Urothelium cell line (cell line): ENCODE results near the gene CCDC9B.

Experiments
- DNase-seq: peaks from one replicate; pipeline ENCODE4 v3.0.0; 2011; ENCODE audit warnings: low spot score, mixed read lengths
- FAIRE-seq: peaks from 2 replicates; lab custom pipeline; 2011; peaks lifted over from hg19 to GRCh38; lab: Jason Lieb, UNC

CCDC9B gene

DNA sequence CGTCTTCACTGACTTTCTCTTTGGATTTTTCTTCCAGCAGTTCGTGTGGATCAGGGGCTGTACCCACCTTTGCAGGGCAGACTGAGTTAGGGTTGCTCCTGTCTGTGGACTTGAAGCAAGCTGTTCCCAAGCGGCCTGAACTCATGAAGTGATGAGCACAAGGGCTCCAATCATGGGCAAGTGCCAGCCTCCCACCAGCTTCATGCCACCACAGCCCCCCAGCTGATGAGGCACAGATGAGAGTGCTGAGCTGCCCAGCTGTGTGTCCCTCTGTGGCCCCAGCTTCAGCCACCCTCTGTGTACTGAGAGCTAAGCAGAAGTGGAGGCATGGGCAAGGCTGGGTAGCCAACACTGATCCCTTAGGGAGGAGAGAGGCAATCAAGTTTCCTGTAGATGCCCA is 29.7 kb downstream of the CCDC9B start:
- DNase-seq (no peak), FAIRE-seq (no peak)

DNA sequence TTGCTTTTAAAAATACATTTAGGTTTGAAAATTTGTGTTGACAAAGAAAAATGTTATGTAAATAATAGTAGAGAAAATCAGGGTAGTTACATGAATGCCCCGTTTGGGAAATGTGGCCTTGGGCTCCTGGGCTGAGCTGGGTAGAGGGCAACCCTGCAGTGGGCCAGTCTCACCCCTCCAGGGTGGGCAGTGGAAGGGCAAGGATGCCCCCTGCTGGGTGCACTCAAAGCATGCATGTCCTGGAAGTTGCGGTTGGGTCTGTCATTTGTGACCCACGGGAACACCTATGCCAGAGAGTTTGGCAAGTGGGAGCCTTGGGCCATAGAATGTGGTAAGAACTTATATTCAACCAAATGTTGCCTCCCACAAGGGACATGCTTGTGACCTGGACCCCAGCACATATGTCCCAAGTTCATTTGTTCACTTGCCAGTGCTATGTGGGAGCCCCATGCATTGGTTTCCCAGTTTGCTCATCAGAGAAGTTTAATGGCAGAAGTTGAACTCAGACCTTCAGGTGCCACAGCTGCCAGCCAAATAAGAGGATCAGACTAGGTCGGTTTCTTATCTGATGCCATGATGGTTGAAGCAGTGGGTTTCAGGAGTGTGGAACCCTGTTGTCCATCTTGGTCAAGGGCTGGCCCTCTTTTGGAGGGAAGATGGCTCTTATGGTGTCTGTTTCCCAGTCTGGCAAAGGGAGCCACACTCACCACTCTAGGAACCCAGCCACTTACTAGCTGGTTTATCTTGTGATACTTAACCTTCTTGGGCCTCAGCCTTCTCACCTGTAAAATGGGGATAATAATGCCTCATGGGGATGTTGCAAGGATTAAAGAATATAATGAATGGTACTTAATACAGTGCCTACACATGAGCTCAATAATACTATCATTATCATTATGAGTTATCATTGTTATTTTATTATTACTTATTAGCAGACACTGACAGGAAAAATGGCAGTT is 30.5 kb downstream of the CCDC9B start:
- DNase-seq (no peak), FAIRE-seq (no peak)

DNA sequence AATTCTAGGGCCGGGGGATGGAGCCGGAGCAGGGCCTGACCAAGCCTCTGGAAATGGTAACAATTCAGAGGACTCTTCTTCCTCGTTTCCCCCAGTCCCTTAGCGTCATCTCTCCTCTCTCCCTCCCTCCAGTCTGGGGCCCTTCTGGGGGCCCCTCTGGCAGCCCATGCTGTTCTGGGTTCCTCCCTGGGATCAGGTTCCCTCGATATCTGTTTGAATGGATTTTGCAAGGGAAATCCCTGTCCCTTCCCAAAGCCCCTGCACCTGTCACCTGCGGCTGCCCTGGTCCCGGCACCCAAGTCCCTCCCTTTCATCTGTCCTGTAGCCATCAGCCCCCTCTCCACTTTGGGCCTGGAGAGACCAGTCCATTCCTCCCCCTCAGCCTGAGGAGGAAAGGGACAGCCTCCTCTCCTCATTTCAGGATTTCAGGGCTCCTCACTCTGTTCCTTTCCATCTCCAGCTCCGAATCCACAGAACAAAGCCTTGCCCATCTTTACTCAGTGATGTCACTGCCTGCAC is 31.3 kb downstream of the CCDC9B start:
- FAIRE-seq: no peak
- DNase-seq: no peak

DNA sequence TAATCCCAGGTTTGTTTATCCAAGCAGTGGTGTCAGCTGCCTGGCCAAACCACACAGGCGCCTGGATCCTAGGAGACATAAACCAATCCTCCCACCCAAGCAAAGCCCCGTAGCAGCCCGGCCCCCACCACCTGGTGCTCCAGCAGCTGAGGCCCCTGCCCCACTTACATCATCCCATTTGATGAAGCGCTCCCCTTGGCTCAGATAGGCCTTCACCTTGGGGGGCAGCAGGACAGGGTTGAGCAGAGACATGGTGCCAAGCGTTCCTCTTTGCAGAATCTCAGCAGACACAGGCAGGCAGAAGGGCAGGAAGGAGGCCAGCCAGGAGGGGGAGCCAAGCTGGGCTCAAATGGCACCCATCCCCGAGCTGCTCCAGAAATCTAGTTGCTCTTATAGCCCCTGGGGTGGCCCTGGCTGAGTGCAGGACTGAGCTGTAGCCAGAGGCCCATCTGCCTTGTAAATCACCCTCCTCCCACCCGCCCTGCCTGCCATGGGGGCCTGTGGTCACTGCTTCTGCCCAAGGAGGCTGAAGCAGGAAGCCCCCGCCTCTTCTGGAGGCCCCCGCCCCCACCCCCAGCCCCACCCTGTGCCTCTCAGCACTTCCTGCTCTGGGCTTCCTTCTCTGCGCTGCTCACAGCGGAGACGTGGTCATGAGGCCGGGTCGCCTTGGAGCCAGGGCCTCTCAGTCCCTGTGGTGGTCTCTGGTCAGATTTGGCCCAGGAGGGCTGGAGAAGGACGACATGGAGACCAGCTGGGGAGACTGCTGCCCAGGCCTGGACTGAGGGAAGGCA is 33.1 kb downstream of the CCDC9B start, which contains the start of gene PLCB2:
Gene PLCB2, minus strand, starts transcription at position 515 of the 791 bp plus-strand sequence. Its CDS starts 263 bp downstream, at position 252.
- no peak for FAIRE-seq
- DNase-seq: peak; percentile 75

DNA sequence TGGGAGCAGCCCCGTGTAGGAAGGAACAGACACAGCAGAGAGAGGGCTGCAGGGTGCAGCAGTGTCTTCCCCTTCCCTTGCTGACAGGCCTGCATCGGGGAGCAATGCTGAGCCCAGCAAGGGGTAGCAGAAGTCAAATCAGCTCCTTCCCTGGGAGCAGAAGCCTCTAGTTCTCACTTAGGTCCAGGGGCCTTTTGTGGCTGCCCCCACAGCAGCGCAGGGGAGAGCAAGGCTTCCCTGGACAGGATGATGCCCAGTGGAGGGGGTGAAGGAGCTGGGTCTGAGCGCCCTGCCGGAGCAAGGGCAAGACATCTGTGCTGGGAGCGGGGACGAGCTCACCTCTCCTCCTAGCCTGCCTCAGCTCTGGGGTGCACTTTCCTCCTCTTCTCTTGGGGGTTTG is 33.8 kb downstream of the CCDC9B start:
- DNase-seq: no peak
- FAIRE-seq: no peak

DNA sequence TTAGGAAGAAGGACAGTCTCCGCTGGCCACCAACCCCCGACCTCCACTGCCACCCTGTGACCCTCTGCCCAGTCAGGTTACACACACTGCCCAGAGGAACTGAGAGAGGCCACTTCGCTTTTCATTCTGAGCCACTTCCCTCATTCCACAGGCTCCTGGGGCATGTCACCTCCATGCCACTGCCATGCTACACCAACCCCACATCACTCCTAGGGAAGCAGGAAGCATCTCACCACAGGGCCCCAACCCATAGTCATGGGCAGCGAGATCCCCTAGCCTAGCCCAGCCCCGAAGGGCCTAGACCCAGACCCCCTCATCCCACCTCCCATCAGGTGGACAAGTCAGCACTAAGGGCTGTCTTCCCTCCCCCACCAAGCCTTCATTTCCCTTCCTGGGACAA is 34.4 kb downstream of the CCDC9B start:
- no peak for DNase-seq
- FAIRE-seq: no peak

DNA sequence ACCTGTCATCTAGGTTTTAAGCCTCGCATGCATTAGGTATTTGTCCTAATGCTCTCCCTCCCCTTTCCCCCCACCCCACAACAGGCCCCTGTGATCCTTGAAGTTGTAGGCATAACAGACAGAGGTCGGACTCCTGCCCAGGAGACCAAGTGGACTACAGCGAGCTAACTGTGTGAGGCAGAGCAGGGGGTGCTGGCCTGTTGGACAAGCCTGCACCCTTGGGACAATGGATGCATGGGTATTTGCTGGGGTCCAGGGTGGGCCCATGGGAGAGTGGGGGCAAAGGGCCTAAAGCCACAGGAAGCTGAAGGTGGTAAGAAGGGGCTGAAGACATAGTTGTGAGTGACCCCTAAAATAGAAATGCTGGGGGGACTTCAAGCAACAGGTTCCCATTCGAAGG is 35.5 kb downstream of the CCDC9B start:
- FAIRE-seq: no peak

DNA sequence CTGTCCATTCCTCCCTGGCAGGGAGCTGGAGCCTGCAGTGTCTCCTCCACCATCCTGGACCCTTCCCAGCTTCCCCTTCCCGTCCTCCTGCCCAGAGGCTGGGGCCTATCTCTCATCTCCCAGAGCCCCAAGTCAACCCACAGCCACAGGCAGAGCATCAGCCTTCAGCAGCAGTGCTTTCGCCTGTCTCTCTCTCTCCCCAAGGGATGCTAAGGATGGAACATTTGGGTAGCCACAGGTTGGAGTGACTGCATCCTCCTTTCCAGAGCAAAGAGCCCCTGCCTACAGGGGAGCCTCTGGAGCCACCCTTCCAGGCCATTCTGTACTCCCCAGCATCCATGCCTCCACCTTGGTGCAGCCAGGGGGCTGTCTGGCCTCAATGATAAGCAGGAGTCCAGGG is 37.2 kb downstream of the CCDC9B start:
- no peak for FAIRE-seq
- DNase-seq: no peak

More for the DNA sequence above, 35.5 kb downstream of the CCDC9B start:
- no peak for DNase-seq

DNA sequence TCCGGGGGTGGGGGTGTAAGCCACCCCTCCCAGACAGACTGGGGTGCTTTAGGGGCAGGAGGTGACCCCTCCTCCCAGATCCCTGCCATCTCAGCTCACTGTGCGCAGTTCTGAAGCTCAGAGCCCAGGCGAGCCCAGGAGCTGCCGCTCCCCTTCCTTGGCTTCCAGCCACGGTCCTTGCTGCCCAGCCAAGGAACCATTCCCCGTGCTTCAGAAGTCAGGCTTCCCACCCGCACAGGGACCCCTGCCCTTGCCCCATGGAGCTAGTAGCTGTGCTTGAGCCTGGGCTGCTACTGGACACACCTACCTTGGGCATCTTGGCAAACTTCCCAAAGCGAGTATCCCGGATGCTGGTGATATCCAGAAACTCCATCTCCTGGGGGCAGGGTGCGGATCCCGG is 37.8 kb downstream of the CCDC9B start:
- FAIRE-seq: no peak

DNA sequence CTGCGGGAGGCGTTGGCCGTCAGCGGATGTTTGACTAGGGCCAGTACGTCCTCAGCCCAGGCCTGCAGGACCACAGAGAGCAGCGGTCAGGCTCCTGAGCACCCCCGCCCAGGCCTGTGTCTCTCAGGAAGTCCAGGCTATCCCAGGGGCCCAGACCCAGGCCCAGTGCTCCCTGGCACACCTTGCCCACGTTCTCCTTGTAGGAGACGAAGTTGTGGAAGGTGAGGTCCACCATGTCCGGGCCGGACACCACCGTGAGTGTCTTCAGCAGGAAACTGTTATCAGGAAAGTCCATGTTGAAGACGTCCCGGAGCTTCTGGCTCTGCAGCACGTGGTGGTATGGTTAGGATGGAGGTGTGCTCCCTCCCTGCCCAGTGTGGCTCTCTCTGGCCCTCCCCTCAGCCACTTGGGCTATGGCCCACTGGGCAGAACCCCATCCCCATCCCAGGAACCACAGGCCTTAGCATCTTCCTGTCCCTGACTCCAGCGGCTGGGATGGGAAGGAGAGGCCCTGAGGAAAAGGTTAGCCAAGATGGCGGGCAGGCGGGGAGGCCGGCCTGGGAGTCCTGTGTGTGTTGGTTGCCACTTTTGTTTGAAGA is 38.4 kb downstream of the CCDC9B start:
- DNase-seq (no peak), FAIRE-seq (no peak)

More for the DNA sequence above, 37.8 kb downstream of the CCDC9B start:
- no peak for DNase-seq

DNA sequence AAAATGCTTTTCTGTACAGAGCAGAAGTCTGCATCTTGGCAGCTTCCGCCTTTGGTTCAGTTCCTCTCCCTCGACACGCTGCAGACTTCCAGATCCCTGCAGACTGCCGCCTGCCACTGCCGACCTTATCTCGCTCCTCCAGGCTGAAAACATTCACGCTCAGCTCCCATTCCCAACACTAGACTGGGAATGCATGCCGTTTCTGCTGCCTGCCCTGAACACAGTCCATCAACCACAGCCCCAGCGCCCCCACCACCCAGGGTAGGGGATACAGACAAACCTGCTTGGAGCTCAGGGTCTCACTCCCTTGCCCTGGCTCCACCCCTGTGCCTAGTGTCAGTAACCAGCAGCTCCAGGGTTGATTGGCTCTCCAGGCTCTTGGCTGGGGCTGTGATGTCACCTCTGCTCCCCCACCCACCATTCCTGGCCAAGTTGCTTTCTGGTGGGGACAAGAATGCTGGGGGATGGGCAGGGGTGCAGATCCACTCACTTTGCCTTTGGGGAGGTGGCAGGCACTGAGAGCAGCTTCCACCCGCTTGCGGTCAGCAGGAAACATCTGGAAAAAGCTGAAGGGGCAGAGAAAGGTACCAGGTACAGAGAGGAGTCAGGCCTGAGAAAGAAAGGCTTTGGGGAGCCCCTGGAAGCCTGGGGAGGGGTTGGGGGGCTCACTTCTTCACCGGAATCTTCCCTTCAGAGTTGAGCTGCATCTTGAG is 39.1 kb downstream of the CCDC9B start:
- DNase-seq: no peak
- FAIRE-seq: no peak

DNA sequence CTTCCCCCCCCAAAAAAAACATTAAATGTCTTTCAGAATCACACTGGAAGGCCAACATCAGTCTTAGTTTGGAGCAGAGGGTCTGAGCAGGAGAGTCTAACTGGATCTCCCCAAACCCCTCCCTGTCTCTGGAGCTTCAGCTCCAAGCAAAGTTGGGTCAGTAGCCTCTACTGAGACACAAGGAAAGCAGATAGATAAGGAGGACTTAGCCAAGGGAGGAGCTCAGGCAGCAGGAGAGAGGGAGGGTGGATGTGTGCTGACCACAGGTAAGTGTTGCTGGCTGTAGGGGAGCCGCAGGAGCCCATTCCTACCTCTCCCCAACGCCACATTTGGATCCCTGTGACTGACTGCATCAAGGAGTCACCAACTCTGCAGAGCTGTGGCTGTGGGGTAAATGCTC is 40.0 kb downstream of the CCDC9B start:
- FAIRE-seq: no peak

DNA sequence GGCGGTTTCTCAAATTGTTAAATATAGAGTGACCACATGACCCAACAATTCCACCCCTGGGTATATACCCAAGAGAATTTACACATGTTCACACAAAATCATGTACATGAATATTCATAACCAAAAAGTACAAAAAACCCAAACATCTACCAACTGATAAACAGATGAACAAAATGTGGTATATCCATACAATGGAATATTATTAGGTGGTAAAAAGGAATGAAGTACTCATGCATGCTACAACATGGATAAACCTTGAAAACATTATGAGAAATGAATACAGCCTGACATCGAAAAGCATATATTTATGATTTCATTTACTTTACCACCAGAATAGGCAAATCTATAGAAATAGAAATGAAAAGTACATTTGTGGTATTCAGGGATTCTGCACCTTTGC is 40.4 kb downstream of the CCDC9B start:
- FAIRE-seq (no peak), DNase-seq (no peak)

More for the DNA sequence above, 40.0 kb downstream of the CCDC9B start:
- no peak for DNase-seq

DNA sequence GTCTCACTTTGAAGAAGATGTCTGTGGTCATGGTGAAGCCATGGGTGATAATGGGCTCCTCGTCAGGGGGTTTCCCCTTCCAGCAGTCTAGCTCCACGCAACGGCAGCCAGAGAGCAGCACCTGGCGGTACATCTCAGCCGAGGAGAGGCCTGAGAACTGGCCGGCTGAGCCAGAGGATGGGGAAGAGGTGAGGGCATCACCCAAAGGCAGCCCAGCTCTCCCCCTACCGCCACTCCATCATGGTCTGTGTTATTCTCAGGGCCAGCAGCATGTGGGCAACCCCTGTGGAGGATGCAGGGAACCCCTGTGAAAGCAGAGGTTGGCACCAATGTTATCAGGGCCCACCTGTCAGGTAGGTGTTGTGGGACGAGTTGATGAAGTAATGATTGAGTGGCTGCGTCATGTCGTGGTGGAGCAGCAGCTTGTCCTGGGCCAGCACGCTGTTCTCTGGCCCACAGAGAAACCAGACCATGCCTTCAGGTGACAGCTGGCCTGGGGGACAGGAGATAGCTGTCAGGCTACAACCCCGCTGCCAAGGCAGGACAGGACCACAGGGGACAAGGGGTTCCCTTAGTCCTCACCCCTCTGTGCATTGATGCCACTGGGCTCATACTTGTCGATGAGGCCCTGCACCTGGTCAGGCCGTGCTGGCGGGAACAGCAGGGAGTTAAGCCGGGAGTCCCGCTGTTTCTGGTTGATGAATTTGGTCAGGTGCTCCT is 42.4 kb downstream of the CCDC9B start:
- FAIRE-seq (no peak), DNase-seq (no peak)

DNA sequence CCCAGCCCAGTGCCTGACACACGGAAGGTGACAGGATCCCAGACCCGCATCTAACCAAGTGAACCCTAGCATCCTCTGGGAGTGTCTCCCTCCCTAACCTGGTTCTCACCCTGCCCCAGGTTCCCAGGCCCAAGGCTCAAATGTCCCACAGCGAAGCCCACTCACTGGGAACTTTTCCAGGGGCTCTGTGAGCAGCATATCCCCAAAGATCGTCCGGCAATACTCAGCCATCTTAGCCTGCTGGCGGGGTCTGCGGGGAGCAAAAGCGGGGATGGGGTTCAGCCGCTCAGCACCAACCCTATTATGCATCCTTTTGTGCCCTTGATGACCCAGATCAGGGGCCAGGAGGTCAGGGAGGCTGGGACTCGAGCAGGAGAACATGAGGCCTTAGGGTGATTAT is 43.4 kb downstream of the CCDC9B start:
- DNase-seq (no peak), FAIRE-seq (no peak)

DNA sequence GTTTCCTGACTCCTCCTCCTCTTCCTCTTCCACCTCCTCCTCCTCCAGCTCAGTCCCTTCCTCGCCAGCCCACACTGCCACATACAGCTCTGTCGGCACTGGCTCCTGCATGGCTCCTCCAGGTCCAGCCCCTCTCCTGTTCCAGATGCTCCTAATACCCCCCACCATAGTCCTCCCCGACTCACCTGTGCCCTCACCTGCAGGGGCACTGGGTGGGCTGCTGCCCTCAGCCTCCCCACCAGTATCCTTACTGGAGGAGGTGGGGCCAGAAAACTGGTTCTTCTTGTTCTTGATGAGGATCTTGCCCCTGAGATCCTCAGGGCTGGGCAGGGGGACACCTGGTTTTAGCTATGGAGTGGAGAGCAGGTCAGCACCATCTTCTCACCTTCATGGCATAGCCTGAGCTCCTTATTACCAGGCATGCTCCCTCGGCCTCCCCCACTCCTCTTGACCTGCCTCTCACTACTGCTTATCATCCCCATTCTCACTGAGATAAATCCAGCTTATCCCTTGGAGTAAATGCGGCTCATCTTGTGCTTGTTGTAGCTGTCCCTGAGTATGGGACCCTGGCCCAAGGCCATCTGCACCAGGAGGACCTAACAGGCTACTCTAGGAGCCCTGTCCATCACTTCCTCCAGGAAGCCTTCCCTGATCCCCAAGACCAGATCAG is 44.0 kb downstream of the CCDC9B start:
- DNase-seq (no peak), FAIRE-seq (no peak)

DNA sequence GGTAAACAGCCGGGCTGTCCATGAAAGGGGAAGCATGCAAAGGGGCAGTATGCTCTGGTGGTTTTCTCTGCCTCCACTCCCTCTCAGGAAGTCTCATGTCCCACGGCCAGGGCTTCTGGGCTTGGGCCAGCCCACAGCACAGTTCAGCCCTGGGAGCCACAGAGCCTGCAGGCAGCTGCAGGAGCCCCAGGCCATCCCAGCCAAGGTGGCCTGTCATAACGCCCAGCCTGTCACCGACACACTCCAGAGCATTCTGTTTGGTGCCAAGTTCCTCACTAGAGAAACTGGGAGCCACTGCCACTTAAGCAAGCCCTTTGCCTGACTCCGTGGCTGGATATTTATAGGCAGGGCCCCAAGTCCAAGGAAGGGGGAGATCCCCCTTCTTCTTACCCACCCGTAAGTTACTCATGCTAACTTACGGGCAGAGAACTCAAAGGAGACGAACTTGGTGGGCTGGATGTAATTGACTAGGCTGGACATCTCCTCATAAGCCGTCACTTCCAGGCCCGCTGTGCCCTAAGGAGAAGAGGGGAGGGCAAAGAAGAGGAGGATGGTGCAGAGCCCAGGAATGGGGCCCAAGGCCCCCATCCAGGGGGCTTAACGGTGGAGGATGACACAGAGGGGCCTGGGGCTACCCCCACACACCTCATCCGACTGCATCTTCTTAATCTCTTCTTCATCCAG is 44.7 kb downstream of the CCDC9B start:
- DNase-seq (no peak), FAIRE-seq (no peak)

DNA sequence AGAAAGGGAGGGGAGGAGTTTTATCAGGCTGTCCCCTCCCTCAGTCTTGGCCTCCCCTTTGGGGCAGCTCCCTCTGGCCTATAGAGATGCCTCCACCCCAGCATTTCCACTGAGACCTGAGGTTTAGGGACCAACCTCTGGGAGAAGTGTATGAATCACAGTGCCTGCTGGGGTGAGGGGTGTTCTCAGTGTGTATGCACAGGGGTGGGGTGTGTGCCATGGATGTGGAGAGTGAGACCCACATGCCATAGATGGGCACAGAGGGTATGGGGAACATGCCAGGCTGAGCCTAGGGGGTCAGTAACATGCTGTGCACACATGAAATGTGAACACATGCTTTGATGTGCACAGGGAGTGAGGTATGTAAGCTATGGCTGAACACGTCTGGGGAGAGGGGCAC is 45.4 kb downstream of the CCDC9B start:
- DNase-seq (no peak), FAIRE-seq (no peak)
